HG03103 (cell line): Measurements from ENCODE around the gene TNRC6C.

Experiments
- ATAC-seq: cut with Tn5 transposase; IDR thresholded peaks from one replicate; pipeline ENCODE4 v1.9.1; 2021; ENCODE audit warnings: low read depth; ENCODE audit not compliant: unreplicated experiment

The TNRC6C gene

GRCh38 chr17:78146881-78147280 is 188.4 kb downstream of the TNRC6C start:
- ATAC-seq: no peak

GRCh38 chr17:78147315-78147998 is 189.0 kb downstream of the TNRC6C start:
- no peak for ATAC-seq

GRCh38 chr17:78148286-78149016 is 189.9 kb downstream of the TNRC6C start:
- no peak for ATAC-seq

DNA sequence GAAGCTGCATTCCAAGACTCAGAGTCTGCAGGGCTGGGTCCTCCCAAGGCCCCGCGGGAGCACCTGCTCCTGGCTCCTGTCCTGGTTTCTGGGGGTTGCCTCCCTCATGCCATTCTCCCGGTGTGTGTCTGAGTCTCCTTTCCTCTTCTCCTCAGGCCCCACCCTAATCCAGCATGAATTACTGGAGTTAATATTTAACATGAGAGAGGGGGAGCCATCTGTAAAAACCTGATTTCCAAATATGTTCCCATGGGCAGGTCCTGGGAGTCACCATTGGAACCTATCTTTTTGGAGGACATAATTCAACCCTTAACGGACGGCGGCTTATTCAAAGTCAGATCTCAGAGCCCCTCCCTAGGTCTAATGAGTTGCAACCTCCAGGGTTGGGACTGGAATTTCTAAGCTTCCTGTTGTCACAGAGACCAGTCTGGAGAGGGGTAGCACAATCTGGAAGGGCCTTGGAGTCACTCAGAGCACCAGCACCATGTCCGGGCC is 193.1 kb downstream of the TNRC6C start:
- no peak for ATAC-seq

DNA sequence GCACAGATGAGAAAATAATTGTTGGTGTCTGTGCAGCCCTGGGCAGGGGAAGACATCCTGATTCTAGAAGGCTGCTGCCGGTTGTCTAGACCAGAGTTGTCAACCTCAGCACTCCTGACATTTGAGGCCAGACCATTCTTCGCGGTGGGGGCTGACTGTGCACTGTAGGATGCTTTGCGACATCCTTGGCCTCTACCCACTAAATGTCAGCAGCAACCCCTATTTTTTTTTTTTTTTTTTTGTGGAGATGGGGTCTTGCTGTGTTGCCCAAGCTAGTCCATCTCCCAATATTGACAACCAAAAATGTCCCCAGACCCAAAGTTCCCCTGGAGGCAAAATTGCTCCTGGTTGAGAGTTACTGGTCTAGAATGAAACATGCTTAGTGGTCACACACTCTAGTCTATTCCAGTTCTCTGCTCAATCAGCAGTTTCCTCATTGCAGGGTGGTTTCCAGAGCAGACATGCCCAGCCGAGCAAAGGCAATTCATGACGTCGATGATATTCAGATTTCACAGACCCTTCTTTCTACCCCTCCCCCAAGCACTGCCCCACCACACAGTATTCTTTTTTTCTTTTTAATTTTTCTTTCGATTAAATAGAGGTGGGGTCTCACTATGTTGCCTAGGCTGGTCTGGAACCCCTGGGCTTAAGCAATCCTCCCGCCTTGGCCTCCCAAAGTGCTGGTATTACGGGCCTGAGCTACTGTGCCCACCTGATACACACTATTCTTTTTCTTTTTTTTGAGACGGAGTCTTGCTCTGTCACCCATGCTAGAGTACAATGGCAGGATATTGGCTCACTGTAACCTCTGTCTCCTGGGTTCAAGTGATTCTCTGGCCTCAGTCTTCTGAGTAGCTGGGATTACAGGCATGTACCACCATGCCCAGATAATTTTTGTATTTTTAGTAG is 196.7 kb downstream of the TNRC6C start:
- peak; percentile 46 for ATAC-seq
